Middle frontal gyrus (tissue), 1 donor: ENCODE measurements around the gene TAAR9.

Experiments
- DNase-seq: peaks from one replicate; pipeline ENCODE4 v3.0.0-alpha.2; 2015; ENCODE audit warnings: low spot score; ENCODE audit errors: extremely low spot score

Gene TAAR9

GRCh38 chr6:132587424-132587823, 49.3 kb downstream of the TAAR9 start:
- no peak for DNase-seq
